ENCODE results near the gene SYNM. TPM values are rescaled to one million over a fixed set of nuclear protein-coding genes. Genes with fewer than 3 reads are reported as not detected.

The SYNM gene
- polyA plus RNA-seq, 3 donors = 3.4 to 15.4 (median 11.2) TPM

GRCh38 chr15:99082798-99083197 lies 22.1 kb upstream of the SYNM start:
- no peak overlapping the region for H3K27ac ChIP-seq (ENCODE audit: low read depth, low read length)
- WGBS, 3 donors = 80 to 86% (median 83%) methylated on average over 1 of the region's 1 CpG

DNA sequence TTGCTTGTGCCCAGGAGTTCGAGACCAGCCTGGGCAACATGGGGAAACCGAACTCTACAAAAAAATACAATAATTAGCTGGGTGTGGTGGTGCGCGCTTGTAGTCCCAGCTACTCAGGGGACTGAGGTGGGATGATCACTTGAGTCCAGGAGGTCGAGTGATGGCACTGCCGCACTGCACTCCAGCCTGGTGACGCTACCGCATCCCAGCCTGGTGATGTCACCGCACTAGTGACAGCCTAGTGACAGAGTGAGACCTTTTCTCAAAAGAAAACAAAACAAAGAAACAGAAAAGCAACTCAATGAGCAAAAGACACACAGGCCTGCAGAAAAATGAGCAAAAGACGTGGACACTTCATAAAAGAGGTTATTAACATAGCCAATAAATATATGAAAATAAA lies 19.9 kb upstream of the SYNM start:
- 94 to 96% (median 96%) methylated on average over 10 of the region's 10 CpGs for WGBS, 3 donors

GRCh38 chr15:99085413-99086326 lies 19.2 kb upstream of the SYNM start:
- H3K27ac ChIP-seq (ENCODE audit: low read depth, low read length) = no peak overlapping the region
- WGBS, 3 donors = 87 to 91% (median 87%) methylated on average over 8 of the region's 8 CpGs

More for the DNA sequence above, 19.9 kb upstream of the SYNM start:
- H3K27ac ChIP-seq (ENCODE audit: low read depth, low read length) = no peak overlapping the region

DNA sequence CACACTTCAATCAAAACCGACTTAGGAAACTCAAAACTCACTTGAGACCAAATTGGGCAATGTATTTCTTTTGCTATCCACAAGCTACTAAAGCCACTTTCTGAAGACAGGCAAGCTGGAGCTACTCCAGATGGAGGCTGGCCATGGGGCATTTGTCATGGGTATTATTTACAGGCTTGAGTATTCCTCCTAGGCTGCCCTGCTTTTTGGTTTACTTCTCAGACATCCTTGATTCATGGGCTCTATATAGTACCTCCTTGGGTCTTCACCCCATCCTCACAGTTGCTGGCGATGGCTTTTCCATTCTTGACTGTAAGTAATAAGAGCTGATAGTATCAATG lies 18.6 kb upstream of the SYNM start:
- no peak overlapping the region for H3K27ac ChIP-seq (ENCODE audit: low read depth, low read length)
- WGBS, 3 donors = 86 to 94% (median 92%) methylated on average over 2 of the region's 2 CpGs

GRCh38 chr15:99087405-99087943 lies 17.4 kb upstream of the SYNM start:
- H3K27ac ChIP-seq (ENCODE audit: low read depth, low read length) = no peak overlapping the region
- 88 to 91% (median 88%) methylated on average over 11 of the region's 11 CpGs for WGBS, 3 donors

DNA sequence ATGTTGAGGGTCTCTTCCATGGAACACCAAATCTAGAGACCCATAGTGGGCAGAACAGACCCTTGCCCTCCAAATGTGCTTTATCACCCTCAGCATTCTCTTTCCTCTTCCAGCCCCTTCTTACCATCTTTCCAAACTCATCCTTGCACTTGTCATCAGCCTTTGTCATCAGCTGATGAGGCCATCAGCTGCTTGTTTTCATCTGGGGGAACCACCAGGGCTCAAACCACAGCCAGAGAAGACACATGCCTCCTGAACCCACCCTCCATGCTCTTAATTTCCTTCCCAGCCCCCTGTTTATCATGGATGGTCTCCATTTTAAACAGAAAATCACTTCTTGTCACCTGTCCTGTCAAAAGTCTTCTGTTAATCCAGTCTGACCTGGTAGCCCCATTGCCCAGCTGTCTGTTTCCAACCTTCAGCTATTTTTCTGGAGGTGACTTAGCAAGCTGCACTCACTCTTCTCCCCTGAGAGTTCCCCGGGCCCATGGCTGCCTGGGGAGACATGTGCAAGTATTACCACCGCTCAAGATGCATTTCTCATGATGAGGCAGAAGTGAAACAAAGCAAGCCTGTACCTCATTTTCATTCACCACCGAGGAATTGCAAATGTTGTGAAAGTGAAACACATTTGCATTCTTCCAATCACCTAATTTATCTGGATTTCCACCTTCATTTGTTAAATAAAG lies 14.7 kb upstream of the SYNM start:
- H3K27ac ChIP-seq (ENCODE audit: low read depth, low read length) = no peak overlapping the region
- 59 to 64% (median 63%) methylated on average over 3 of the region's 3 CpGs for WGBS, 3 donors

DNA sequence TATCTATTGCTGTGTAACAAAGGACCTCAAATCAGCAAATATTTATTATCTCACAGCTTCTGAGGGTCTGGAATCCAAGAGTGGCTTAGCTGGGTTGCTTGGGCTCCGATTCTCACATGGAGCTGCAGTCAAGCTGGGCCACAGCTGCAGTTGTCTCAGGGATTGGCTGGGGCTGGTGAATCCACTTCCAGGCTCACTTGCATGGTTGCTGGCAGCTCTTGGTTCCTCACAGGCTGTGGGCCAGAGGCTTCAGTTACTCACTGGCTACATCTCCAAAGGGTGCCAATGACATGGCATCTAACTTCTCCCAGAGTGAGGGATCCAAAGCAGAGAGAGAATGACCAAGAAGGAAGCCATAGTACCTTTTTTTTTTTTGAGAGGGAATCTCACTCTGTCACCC lies 13.9 kb upstream of the SYNM start:
- no peak overlapping the region for H3K27ac ChIP-seq (ENCODE audit: low read depth, low read length)
- 92 to 100% (median 94%) methylated on average over 1 of the region's 1 CpG for WGBS, 3 donors

DNA sequence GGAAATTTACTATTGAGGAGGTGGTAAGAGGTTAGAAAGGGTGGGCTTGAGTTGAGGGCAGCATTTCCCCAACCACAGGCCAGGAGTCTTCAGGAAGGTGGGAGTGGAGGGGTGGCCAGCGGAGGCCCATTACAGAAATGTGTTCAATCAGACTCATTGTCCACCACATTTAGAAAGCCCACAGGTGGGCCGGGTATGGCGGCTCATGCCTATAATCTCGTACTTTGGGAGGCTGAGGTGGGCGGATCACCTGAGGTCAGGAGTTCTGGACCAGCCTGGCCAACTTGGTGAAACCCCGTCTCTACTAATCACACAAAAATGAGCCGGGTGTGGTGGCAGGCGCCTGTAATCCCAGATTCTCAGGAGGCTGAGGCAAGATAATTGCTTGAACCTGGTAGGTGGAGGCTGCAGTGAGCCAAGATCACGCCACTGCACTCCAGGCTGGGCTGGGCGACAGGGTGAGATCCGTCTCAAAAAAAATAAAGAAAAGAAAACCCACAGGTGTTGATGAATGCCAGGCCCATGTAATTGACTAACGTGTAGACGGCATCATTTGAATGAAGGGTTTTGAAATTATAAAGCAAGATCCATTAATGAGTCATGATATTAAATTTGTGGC lies 12.2 kb upstream of the SYNM start:
- 89 to 91% (median 90%) methylated on average over 13 of the region's 13 CpGs for WGBS, 3 donors
- no peak overlapping the region for H3K27ac ChIP-seq (ENCODE audit: low read depth, low read length)

GRCh38 chr15:99095626-99096025 lies 9.3 kb upstream of the SYNM start:
- no peak overlapping the region for H3K27ac ChIP-seq (ENCODE audit: low read depth, low read length)
- WGBS, 3 donors = 66 to 71% (median 68%) methylated on average over 3 of the region's 3 CpGs

DNA sequence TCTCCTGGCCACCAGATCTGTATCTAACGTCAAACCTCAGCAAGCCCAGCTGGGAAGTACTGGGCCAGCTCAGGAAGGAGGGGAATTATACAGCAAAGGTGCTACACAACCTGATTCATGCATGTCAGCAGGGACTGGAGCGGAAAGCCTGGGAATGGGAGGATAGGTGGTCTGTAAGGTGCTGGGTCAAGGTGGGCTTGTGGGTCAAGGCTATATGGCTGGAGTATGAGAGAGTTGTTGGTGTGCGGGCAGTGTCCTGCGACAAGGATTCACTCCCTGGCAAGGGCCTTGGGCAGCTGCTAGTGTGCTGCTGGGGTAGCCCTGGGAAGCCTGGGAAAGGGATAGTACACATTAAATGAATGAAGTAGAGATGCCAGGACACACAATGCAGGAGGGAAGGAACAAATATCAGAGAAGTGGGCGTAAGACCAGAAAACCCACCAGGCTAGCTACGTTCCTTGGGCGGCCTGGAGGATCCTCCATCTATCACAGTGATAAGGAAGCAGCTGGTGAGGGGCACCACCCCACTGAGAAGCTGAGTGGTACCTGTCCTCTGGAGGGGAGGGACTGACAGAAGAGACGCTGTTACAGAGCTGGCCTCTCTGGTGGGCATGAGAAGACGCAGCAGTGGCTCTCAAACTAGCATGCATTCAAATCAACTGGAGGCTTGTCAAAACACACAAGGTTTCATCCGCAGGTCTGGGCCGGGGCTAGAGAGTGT lies 8.5 kb upstream of the SYNM start:
- H3K27ac ChIP-seq (ENCODE audit: low read depth, low read length) = no peak overlapping the region
- 93 to 95% (median 94%) methylated on average over 11 of the region's 11 CpGs for WGBS, 3 donors

DNA sequence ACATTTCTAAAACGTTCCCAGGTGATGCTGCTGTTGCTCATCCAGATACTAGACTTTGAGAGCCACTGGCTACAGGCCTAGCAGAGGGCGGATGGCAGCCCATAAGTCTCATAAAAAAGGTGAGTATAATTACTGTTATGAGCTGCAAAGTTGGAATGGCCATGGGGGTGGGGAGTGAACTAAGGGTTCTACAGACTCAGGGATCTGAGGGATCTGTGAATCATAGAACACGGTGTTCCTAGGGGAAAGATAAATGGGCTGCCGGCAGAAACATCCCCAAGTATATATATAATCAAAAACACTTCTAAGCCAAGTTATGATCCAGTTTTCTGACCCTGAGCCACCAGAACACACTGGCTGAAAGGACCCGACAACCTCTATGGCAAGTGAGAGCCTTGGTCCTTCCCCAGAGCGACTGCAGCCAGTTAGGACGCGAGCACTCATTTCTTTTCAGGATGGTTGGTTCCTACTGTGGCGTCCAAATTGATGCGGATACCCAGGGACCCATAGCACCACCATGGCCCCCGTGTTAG lies 7.9 kb upstream of the SYNM start:
- H3K27ac ChIP-seq (ENCODE audit: low read depth, low read length) = no peak overlapping the region
- 87 to 93% (median 91%) methylated on average over 11 of the region's 11 CpGs for WGBS, 3 donors

DNA sequence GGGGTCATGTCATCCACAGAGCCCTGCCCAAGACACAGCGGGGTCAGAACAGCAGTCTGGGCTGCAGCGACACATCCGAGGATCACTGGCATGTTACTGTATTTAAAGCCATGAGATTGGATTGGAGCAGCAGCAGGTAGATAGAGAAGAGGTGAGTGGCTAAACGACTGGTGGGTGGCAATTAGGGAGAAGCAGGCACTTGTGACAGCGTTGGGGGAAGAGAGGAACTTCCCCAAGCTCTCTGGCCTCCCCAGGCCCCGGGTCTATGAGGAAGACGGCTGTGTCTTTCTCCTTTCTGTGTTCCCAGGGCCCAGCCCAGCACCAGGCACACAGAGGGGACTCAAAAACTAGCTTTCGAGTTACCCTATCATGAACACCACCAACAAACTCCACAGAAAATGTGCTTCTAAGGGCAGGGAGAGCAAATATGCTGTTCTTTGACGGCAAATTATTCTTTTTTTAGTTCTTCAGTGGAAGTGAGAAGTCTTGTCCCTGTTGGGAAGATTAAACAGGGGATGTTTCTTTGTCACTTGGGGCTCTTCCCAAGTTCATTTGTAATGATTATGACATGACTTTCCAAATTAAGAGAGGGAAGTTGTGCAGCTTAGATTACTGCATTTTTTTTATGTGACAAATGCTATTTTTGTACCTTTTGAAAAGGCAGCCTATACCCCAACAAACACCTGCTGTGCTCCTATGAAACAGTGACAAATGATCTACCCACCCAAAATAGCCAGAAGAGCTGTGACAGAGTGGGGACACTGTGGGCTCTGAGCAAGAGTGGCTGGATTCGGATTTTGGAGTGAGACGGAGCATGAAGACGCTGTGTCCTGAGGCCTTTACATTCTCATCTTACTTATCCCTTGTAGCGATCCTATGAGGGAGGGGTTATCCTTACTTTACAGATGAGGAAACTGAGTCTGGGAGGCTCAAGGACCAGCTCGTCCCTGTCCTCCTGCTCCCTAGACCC lies 7.2 kb upstream of the SYNM start:
- WGBS, 3 donors = 84 to 89% (median 84%) methylated on average over 14 of the region's 14 CpGs
- no peak overlapping the region for H3K27ac ChIP-seq (ENCODE audit: low read depth, low read length)

- 86 to 89% (median 88%) methylated on average over 12 of the region's 12 CpGs for WGBS, 3 donors
These were observed 6.5 kb upstream of the SYNM start for GRCh38 chr15:99098426-99098825.

GRCh38 chr15:99098991-99099390 lies 5.9 kb upstream of the SYNM start:
- 57 to 74% (median 63%) methylated on average over 6 of the region's 6 CpGs for WGBS, 3 donors
- no peak overlapping the region for H3K27ac ChIP-seq (ENCODE audit: low read depth, low read length)

More at GRCh38 chr15:99098426-99098825, 6.5 kb upstream of the SYNM start:
- H3K27ac ChIP-seq (ENCODE audit: low read depth, low read length) = no peak overlapping the region

DNA sequence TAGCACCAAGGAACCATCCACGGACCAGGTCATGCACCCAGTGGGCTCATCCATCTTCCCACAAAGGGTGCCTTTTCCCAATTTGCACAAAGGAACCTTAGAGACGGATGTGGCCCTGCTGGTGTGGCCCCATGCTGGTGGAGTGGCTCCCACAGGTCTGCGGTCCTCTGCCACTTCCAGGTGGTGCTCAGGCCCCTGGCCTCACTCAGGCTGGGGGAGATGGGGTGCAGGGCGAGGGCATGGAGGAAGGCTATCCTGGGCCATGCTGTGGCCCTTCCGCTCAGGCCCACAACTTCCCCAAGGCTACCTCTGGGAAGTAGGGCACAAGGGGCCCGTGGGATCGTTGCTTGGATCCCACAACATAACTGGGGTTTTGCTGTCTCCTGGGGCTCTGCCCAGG lies 5.2 kb upstream of the SYNM start:
- 90 to 95% (median 91%) methylated on average over 7 of the region's 7 CpGs for WGBS, 3 donors
- H3K27ac ChIP-seq (ENCODE audit: low read depth, low read length) = no peak overlapping the region

DNA sequence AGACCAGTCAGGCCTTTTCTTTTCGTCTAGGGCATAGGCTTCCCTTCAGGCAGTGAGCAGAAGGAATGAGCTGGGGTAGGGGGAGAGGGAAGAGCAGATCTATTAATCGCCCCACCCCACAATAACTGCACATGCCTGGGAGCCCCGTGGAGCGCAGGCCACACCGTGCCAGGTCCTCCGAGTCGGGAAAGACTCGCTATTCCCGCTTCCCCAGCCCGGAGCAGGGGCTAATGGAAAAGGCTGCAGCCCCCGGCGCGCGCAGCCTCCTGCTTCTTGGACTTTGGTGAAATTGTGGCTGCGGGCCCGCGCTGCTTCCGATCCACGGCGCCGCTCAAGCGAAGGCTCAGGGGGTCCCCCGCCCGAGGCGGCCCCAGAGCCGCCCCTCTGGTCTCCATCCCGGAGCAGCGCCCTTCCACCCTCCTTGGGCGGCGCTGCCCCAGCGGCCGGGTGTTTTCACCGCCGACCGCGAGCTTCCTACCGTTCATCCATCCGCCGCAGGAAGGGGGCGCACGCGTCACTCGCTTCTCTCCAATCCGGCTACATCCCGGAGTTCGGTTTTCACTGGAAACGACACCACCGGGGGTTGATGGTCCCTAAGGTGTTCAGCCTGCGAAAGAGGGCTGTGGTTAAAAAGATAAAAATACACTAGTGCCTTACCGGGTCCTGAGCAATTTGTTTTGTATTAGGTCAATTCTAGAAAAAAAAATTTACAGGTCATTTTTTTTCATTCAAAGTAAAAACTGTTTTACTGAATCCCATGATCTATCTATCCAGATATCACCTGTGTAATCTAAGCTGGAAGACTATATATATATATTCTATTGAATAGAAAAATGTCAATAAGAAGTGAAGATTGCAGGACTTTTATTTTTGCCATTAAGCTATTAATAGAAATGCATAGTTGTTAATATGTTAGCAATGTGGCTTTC lies 4.4 kb upstream of the SYNM start:
- WGBS, 3 donors = 3% methylated on average over 49 to 50 of the region's 50 CpGs
- no peak overlapping the region for H3K27ac ChIP-seq (ENCODE audit: low read depth, low read length)

Measured in adipose tissue (tissue), 3 donors.